GM12873 (cell line): ENCODE measurements around the gene RABGAP1L.

Experiments
- TF ChIP-seq, protein P1 (sequence below): IDR thresholded peaks from 2 replicates; pipeline ENCODE4 v1.5.1; 2012; ENCODE audit warnings: low read depth, mild to moderate bottlenecking, moderate library complexity, low read length, control low read depth; ENCODE audit not compliant: insufficient read depth; ENCODE audit errors: missing control alignments

RABGAP1L gene

DNA sequence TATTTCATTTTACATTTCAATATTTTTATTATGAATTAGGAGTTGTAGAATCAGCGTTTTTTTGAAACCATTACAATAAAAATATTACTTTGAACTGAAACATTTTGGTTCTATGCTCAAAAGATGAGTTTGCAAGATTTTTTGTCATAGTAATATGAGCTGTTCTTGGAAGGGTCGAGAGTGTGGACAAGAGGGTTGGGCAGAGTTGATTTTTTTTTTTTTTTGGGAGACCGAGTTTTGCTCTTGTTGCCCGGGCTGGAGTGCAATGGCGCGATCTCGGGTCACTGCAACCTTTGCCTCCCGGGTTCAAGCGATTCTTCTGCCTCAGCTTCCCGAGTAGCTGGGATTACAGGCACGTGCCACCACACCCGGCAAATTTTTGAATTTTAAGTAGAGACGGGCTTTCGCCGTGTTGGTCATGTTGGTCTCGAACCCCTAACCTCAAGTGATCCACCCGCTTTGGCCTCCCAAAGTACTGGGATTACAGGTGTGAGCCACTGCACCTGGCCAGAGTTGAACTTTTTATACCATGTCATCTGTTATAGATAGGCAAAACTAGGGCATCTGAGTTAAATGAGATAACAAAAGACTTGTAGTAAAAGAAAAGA, 843.7 kb downstream of the RABGAP1L start:
- TF ChIP-seq, protein P1, sequence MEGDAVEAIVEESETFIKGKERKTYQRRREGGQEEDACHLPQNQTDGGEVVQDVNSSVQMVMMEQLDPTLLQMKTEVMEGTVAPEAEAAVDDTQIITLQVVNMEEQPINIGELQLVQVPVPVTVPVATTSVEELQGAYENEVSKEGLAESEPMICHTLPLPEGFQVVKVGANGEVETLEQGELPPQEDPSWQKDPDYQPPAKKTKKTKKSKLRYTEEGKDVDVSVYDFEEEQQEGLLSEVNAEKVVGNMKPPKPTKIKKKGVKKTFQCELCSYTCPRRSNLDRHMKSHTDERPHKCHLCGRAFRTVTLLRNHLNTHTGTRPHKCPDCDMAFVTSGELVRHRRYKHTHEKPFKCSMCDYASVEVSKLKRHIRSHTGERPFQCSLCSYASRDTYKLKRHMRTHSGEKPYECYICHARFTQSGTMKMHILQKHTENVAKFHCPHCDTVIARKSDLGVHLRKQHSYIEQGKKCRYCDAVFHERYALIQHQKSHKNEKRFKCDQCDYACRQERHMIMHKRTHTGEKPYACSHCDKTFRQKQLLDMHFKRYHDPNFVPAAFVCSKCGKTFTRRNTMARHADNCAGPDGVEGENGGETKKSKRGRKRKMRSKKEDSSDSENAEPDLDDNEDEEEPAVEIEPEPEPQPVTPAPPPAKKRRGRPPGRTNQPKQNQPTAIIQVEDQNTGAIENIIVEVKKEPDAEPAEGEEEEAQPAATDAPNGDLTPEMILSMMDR: no peak

DNA sequence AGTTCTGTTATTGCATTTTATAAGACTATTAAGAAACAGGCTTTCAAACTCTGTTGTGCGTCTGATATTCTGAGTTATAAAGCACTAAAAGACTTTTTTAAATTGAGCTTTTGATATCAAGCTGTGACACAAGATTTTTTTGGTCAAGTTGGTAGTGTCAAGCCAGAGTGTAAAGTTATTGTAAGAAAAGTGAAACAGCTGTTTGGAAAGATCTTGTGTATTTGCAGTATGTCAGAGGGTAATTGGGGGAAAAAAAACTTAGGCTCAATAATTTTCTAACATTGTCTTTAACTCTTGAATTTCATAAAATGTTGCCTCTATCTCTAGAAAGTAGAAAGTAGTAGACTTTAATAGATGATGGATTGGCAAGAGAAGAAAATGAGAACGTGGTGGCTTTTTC, 844.2 kb downstream of the RABGAP1L start:
- TF ChIP-seq, protein P1: no peak

DNA sequence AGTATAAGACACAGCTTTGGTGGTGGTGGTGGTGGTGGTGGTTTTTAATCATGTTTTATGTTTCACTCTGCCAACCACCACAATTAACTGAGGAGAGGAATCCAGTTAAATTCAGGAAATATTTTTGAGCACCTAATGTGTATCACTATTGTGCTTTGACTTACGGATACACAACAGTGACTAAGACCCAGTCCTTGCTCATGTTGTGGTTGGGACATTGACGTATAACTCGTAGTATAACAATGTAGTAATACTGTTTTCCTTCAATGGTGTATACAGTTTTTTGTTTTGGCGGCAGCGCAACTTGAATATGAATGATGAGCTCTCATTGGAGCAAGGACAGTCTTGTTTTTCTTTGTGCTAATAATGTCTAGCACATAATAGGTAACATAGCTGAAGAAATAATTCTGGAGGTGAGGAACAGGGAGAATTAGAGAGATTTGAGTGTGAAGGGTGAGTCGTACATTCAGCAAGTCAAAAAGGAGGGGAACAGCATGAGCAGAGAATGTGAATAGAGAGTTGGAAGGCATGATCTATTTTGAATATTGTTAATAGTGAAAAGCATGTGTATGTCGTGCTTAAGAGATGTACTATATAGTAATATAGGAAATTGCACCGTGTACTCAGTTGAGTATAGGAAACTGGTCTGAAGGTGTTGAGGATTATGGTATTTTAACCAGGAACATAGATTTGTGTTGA, 845.9 kb downstream of the RABGAP1L start:
- TF ChIP-seq, protein P1: no peak

DNA sequence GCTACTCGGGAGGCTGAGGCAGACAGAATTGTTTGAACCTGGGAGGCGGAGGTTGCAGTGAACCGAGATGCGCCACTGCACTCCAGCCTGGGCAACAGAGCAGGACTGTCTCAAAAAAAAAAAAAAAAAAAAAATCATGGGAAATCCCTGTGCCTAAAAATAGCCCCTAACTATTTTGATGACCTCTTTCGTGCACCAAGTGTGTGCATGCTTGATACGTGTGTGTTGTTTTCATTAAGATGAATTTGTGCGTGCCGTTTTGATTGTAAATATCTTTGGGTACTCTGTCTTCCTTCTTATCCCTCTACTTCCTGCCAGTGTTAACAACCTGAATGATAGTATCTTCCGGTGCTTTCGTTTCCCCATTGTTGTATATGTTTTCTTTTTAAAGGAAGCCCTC, 850.2 kb downstream of the RABGAP1L start:
- TF ChIP-seq, protein P1: no peak

DNA sequence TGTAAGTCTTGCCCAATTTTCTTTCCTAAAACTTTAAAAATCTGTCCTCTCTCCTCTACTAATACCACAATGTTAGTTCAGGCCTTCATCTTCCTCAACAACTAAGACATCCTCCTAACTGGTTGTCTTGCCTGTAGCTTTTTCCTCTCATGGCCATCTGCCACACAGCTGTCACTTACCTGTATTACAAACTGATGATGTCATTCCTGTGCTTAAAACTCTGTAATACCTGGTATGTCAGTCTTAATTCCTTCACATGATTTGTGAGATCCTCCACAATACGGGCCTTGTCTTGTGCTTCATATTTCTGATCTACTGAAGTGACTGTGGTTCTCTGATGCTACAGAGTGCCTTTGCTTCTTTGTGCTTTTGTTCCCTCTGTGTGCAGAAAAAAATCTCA, 854.1 kb downstream of the RABGAP1L start:
- TF ChIP-seq, protein P1: no peak

DNA sequence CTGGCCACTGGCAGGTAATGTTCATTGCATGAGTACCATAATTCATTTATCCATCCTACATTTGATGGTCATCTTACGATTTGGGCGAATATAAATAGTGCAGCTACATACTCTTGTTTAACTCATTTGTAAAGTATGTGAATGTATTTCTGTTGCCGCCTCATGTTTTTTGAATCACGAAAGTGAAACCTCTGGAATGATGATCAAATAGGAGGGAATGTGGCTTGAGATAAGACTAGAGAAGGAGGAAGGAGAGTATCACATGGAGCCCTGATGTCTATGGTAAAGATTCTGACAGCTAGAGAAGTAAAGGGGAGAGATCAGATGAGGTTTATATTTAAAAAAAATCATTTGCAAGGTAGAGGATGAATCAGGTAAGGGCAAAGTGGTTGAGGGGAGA, 855.9 kb downstream of the RABGAP1L start:
- TF ChIP-seq, protein P1: no peak

DNA sequence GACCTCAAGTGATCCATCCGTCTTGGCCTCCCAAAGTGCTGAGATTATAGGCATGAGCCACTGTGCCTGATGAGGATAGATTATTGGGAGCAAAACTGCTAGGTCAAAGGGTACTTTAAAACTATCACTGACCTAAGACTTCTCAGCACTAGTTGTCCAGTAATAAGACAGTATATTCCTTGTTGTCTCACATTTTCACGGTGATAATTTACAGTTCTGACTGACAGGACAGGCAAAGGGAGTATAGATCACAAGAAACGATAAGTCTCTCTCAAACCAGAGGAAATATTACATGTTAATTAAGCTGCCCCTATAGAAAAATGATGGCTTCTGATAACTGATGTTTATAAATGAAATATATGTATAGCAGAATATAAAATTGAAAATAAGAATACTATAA, 860.2 kb downstream of the RABGAP1L start:
- TF ChIP-seq, protein P1: no peak
